Hematopoietic multipotent progenitor cell treated with erythropoietin and hydrocortisone succinate and interleukin-3 and kit ligand, for 17 days (in vitro differentiated cells): Measurements from ENCODE around the gene SPTBN5.

Experiments
- DNase-seq: peaks from one replicate; pipeline ENCODE4 v3.0.0-alpha.2; 2015; ENCODE audit warnings: low spot score

Gene SPTBN5

GRCh38 chr15:41865490-41866055 is 28.3 kb downstream of the SPTBN5 start:
- no peak for DNase-seq

- DNase-seq = no peak
Observed at GRCh38 chr15:41862515-41863116, 31.2 kb downstream of the SPTBN5 start.

DNA sequence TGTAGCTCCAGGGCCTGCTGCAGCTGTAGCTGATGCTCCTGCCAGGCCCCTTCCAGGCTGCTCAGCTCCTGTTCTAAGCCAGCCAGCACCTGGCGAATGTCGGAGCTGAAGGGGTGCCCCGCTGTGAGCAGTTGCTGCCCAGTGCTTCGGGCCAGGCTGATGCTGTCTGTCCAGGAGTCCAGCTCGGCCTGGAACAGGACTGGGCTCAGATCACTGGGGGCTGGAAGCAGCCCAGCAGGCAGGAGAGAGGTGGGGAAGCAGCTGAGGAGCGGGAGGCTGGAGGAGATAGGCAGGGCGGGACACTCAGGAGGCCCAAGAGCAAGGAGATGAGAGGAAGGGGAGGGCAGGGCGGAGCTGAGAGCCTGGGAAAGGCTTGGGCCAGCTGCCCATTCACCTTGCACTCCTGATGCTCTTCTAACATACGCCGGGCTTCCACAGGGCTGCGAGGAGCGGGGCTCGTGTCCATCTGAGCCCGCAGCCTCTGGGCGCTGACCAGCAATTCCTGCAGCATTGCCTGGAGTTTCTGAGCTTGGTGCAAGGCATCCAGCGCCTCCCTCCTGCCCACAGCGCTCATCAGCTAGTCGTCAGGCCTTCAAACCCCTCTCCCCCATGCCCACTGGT is 32.0 kb downstream of the SPTBN5 start:
- DNase-seq = no peak

GRCh38 chr15:41860049-41860828 is 33.6 kb downstream of the SPTBN5 start:
- no peak for DNase-seq

- DNase-seq = no peak
Observed at GRCh38 chr15:41858756-41859155, 35.1 kb downstream of the SPTBN5 start.

DNA sequence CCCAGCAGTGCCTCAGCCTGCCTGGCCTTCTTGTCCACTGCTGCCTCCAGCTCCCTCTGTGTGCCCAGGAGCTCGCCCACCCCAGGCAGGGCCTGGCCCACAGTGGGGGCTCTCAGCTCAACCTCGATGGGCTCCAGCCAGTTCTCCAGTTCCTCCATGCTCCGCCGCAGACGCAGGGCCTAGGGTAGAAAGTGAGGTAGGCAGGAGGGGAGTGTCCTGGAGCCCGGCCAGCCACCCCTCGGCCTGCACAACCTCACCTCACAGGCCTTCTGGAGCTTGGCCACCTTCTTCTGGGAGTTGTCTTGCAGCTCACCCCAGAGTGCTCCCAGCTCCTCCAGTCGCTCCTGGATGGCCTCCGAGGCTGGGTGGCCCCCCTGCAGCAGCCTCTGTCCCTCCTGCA is 36.5 kb downstream of the SPTBN5 start:
- no peak for DNase-seq

- DNase-seq = no peak
Observed at GRCh38 chr15:41856716-41857115, 37.1 kb downstream of the SPTBN5 start.

DNA sequence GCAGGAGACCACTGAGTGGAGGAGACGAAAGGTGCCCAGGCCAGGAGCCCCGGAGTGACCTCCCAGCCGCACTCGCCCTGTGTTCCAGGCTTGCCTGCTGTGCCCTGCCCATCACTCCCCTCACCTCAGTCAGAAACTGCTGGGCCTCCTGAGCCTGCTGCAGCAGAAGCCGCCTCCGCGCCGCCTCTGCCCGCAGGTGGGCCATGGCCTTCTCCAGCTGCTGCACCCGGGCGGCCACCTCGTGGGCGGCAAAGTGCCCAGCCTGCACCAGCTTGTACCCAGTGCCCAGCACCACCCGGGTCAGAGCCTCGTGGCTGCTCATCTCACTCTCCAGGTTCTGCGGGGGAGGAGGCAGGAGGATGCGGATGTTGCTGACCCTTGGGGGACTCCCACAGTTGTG is 37.6 kb downstream of the SPTBN5 start:
- no peak for DNase-seq

DNA sequence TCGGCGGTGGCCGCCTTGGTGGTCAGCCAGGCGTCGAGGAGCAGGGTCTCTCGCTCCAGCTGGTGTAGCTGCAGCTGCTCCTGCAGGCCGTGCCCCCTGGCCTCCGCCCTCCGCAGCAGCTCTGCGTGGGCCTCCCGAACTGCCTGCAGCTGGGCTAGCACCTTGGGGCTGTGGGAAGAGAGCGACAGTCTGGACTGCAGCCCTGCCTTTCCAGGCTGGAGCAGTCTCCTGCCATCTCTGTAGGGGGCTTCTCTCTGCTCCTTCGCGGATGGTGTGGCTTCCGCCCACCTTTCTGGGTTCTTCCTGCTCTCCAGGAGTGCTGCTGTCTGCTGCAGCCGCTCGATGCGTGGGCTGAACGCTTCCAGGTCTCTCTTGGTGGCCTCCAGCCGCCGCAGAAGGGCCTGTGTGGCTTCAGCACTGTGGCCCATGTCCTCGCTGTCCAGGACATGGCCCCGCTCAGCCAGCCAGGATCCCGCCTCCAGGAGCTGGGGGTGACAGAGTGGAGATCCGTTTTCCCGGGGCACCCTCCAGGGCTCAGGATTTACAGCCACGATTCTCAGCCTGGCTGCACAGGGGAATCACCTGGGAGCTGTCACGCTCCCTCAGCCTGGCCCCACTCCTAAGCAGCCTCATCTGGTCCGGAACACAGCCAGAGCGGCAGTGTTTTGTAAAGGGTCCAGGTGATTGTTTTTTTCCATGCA is 38.4 kb downstream of the SPTBN5 start:
- no peak for DNase-seq

- DNase-seq = no peak
Observed at GRCh38 chr15:41854443-41854842, 39.4 kb downstream of the SPTBN5 start.

DNA sequence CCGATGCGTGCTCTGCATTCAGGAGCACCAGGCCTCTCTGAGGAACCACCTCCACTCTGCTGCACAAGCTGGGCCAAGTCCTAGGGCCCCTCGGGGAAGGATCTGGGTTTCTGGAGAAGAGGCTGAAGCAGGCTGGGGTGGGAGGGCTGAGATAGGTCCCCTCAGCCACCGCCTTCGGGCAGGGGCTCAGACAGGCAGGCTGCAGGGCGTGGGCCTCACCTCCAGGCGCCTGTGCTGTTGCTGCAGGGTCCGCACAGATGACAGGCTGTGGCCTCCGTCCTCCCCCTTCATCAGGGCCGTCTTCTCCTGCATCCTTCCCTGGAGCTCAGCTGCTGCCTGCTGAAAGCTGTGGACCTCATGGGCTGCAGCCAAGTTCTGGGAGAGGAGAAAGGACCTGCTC is 40.0 kb downstream of the SPTBN5 start:
- DNase-seq = no peak

DNA sequence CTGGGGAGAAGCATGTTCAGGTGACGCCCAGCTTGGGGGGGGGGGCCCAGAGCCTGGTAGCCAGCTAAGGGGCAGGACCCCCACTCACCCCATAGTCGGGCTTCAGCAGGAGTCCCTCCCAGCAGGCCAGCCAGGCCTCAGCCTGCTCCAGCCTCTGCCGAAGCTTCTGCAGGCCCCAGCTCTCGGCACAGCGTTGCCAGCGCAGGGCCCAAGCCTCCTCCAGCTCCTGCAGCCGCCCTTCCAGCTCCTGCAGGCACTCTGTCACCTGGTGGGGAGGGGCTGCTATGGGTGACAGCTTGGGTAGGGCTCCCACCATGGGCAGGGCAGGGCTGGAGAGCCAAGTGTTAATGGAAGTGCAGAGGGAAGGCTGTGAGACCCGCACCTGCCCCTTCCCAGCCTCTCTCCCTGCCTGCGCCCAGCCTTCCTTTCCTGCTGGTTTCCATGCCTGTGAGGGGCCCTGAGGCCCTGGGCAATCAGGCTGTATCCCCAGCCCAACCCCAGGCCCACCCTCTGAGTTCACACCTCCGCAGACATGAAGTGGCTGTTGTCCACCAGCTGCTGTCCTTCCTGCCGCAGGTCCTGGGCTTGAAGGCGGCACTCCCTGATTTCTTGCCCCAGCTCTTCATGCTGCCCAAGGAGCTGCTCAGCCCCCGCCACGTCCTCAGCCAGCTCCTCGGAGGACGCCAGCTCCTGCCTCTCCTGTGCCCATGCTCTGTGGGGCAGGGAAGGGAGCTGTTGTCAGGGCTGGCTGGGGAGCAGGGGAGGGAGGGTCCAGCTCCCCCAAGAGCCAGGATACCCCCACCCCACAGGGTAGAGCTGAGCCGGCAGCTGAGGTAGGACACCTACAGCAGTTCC is 40.9 kb downstream of the SPTBN5 start:
- no peak for DNase-seq

DNA sequence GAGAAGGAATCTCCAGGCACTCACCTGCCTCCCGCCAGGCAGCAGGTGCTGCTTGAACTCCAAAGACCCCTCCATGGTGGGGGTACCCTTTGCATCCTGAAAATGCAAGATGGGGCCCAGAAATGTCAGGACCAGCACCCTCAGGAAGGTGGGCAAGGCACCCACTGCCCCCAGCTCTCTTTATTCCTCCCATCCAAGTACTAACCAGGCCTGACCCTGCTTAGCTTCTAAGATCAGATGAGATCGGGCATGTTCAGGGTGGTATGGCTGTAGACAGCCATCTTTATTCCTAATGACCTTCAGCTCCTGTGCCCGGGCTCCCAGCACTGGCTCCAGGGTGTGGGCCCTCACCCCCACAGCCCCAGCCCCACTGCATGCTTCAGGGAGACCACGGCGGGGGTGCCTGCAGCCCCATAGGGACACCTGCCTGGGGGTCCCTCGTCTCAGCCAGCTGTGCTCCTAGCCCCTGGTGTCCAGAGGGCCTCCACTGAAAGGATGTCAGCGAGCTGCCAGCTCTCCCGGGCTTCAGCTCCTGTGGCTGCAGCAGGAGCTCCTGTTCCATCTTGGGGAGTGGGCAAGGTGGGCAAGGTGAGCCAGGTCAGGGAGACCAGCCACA is 42.0 kb downstream of the SPTBN5 start:
- DNase-seq = no peak

GRCh38 chr15:41851167-41851523 is 42.7 kb downstream of the SPTBN5 start:
- DNase-seq = no peak

DNA sequence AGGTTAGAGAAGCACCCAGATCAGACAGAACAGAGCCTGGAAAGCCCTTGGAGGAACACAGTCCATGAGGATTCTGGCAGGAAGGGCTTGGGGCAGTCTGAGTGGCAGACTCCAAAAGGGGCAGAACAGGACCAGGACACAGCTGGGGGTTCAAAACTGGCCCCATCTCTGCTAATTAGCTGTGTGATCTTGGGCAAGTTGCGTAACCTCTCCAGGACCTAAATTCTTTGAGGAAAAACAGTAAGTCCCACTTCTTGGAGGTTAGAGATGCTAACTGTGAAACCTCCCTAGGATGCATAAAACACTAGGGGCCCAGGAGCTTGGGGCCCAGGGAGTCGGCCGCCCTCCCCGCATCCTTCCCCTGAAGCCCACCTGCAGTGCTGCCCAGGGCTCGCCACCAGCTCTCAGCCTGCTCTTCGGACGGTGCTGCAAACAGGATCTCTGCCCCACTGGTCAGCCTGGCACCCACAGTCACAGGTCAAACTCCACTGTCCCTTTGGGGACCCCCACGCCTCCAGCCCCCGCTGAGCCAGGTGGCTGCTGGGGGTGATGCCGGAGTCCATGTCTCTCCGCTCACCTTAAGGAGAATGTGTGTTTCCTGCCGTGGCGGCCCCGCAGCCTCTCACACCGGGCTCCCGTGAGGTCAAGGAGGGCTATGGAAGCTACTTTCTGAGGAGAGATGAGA is 43.2 kb downstream of the SPTBN5 start:
- no peak for DNase-seq

DNA sequence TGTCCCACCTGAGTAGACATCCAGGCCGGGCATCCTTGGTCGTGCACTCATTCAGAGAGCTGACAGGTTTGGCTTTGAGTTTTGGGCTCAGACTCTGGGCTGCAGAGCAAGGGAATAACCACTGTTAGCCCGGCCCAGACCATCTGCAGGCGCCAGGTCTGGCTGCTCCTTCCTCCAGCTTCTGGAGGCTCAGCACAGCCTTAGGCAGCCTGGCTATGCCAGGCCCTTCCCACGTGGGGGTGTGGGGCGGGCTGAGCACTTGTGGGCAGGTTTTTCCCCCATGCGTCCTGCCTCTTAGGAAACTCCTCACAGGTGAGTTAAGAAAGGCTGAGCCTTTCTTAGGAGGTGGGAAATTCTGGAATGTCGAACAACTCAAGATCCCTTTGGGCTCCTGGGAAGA is 44.0 kb downstream of the SPTBN5 start:
- no peak for DNase-seq

DNA sequence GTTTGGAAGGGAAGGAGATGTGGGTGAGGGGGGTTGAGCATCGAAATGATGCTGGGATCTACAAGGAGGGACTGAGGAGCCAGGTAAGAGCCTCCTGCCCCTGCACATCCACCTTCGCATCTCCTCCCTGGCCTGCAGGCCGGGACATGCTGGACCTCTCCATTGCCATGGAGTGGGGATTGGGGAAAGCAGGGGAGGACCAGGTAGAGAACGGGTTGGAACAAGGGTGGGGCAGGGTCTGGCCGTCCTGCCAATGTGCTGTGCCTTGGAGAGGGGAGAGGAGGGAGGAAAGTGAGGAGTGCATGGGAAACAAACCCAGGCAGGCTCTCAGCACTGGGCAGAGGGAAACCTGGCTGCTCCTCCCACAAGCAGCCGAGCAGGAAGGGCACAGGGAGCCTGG is 44.6 kb downstream of the SPTBN5 start:
- DNase-seq = no peak

GRCh38 chr15:41848631-41849030 is 45.2 kb downstream of the SPTBN5 start:
- DNase-seq = no peak

DNA sequence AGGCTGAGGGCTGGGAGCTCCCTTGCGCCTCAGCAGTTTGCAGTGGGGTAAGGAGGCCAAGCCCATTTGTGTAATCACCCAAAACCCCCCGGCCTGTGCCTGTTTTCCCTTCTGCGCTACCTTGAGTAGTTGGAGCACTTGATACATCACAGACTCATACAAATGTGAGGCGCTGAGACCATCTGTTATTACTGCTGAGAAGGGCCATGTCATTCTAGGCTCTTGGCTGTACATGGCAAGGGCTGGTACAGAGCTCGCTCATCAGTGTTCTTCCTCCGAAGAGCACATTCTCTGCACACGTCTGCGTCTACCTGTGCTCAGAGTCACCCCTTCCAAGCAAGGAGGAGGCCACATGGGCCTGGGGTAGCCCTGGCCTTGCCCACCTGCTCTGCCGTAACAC is 45.9 kb downstream of the SPTBN5 start:
- DNase-seq = no peak

DNA sequence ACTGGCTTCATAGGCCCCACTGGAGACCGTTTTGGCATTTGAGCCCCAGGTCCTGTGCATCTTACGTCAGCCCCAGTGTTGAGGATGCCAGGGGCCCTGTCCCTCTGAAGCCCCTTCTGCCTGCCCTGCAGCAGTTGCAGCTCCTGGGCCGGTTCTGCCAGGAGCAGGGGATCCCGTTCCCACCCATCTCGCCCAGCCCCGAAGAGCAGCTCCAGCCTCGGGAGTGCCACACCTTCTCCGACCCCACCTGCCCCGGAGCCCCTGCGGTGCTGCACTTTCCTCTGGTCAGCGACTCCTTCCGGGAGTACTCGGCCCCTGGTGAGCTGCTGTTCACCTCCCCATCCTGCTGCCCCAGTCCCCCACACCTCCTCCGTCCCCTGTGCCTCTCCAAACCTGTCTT is 46.6 kb downstream of the SPTBN5 start:
- no peak for DNase-seq

- no peak for DNase-seq
Observed at GRCh38 chr15:41844814-41845213, 49.0 kb downstream of the SPTBN5 start.
